Trophoblast cell (in vitro differentiated cells and primary cell): ENCODE measurements around the gene ZNF473.

ENCODE experiments used
- DNase-seq, 2 donors: peaks; one replicate each; pipeline ENCODE4 v3.0.0-alpha.2; 2016
- H2AFZ ChIP-seq: 2 replicates; pipeline ENCODE4 v1.6.1; 2013; ENCODE audit warnings: low read length, moderate library complexity, mild to moderate bottlenecking; ENCODE audit not compliant: insufficient read depth, poor library complexity
- H2AK5ac ChIP-seq: 2 replicates; pipeline ENCODE4 v1.6.1; 2013; ENCODE audit warnings: mild to moderate bottlenecking, low read length
- H2BK120ac ChIP-seq: 2 replicates; pipeline ENCODE4 v1.6.1; 2013; ENCODE audit warnings: low read length, mild to moderate bottlenecking, moderate library complexity; ENCODE audit not compliant: insufficient read depth, poor library complexity
- H2BK12ac ChIP-seq: 2 replicates; pipeline ENCODE4 v1.6.1; 2013; ENCODE audit warnings: mild to moderate bottlenecking, low read length, moderate library complexity
- H2BK5ac ChIP-seq: 2 replicates; pipeline ENCODE4 v1.6.1; 2013; ENCODE audit warnings: low read length, low read depth, moderate library complexity, mild to moderate bottlenecking; ENCODE audit not compliant: poor library complexity
- H3K14ac ChIP-seq: 2 replicates; pipeline ENCODE4 v1.6.1; 2013; ENCODE audit warnings: mild to moderate bottlenecking, low read length
- H3K18ac ChIP-seq: 2 replicates; pipeline ENCODE4 v1.6.1; 2013; ENCODE audit warnings: mild to moderate bottlenecking, low read length
- H3K23ac ChIP-seq: 2 replicates; pipeline ENCODE4 v1.6.1; 2013; ENCODE audit warnings: low read length
- H3K27ac ChIP-seq: 2 replicates; pipeline ENCODE4 v1.5.1; 2013; ENCODE audit warnings: low read depth, mild to moderate bottlenecking, inconsistent platforms, low read length, moderate library complexity
- H3K27me3 ChIP-seq: 2 replicates; pipeline ENCODE4 v1.6.1; 2013; ENCODE audit warnings: inconsistent platforms, mild to moderate bottlenecking, low read length, moderate library complexity; ENCODE audit not compliant: insufficient read depth
- H3K36me3 ChIP-seq, 2 experiments: 1 replicate in 1 of 2; 2 replicates in 1 of 2; pipeline ENCODE4 v1.6.1; 2013; ENCODE audit warnings: low read length in 2 of 2, mild to moderate bottlenecking in 2 of 2, moderate library complexity in 1 of 2; ENCODE audit not compliant: insufficient read depth in 2 of 2, control insufficient read depth in 1 of 2
- H3K4ac ChIP-seq: 2 replicates; pipeline ENCODE4 v1.6.1; 2013; ENCODE audit warnings: low read depth, mild to moderate bottlenecking, low read length, moderate library complexity
- H3K4me1 ChIP-seq, 2 experiments: 1 replicate in 1 of 2; 2 replicates in 1 of 2; pipeline ENCODE4 v1.6.1; 2013; ENCODE audit warnings: low read length in 2 of 2, mild to moderate bottlenecking in 2 of 2, moderate library complexity in 1 of 2; ENCODE audit not compliant: insufficient read depth in 2 of 2, control insufficient read depth in 1 of 2
- H3K4me2 ChIP-seq: 2 replicates; pipeline ENCODE4 v1.6.1; 2013; ENCODE audit warnings: inconsistent platforms, mild to moderate bottlenecking, low read length, moderate library complexity
- H3K4me3 ChIP-seq: 2 replicates; pipeline ENCODE4 v1.5.1; 2013; ENCODE audit warnings: mild to moderate bottlenecking, low read depth, low read length, inconsistent platforms
- H3K79me1 ChIP-seq: one replicate; pipeline ENCODE4 v1.6.1; 2013; ENCODE audit warnings: low read length
- H3K79me2 ChIP-seq: 2 replicates; pipeline ENCODE4 v1.6.1; 2013; ENCODE audit warnings: low read length, mild to moderate bottlenecking; ENCODE audit not compliant: control insufficient read depth, insufficient read depth, poor library complexity
- H3K9ac ChIP-seq: 2 replicates; pipeline ENCODE4 v1.6.1; 2013; ENCODE audit warnings: mild to moderate bottlenecking, low read length
- H3K9me3 ChIP-seq: 2 replicates; pipeline ENCODE4 v1.6.1; 2013; ENCODE audit warnings: low read depth, mild to moderate bottlenecking, control low read depth, inconsistent platforms, low read length; ENCODE audit not compliant: insufficient read depth
- H4K12ac ChIP-seq: 2 replicates; pipeline ENCODE4 v1.6.1; 2013; ENCODE audit warnings: low read depth, mild to moderate bottlenecking, low read length, moderate library complexity
- H4K8ac ChIP-seq: 2 replicates; pipeline ENCODE4 v1.6.1; 2013; ENCODE audit warnings: low read depth, mild to moderate bottlenecking, low read length, moderate library complexity
- H4K91ac ChIP-seq: one replicate; pipeline ENCODE4 v1.6.1; 2013; ENCODE audit warnings: low read depth, mild to moderate bottlenecking, low read length, moderate library complexity
- WGBS: extraction: QIAGEN DNeasy Blood & Tissue Kit; methylation state at CpG from one replicate; pipeline ENCODE4 v1.1.7; 2013; ENCODE audit warnings: missing lambda C conversion rate; ENCODE audit not compliant: insufficient read length, insufficient coverage; ENCODE audit errors: extremely low coverage; 5-methylcytosine and 5-hydroxymethylcytosine counted together

ZNF473 gene

GRCh38 chr19:50008532-50008931, 17.3 kb upstream of the ZNF473 start:
- Histone ChIP-seq H2AK5ac (no peak overlapping the region), H4K8ac (no peak overlapping the region), H3K14ac (no peak overlapping the region), H2BK120ac (no peak overlapping the region), H3K79me1 (no peaks in the 10 kb centered on the region), H3K4me1 (no peaks in the 10 kb centered on the region), H4K12ac (no peak overlapping the region), H3K4ac (no peak overlapping the region), H3K27me3 (no peaks in the 10 kb centered on the region), H3K4me2 (no peak overlapping the region), H3K18ac (no peak overlapping the region), H4K91ac (no peak overlapping the region), H3K9me3 (no peaks in the 10 kb centered on the region), H3K36me3 (peaks cover 35 to 51% of the 10 kb centered on the region in 2 experiments), H3K9ac (no peak overlapping the region), H3K4me3 (no peak overlapping the region), H3K79me2 (no peaks in the 10 kb centered on the region), H2BK5ac (no peak overlapping the region), H3K23ac (no peak overlapping the region), H2BK12ac (no peak overlapping the region), H3K27ac (no peak overlapping the region), H2AFZ (no peak overlapping the region)
- WGBS = no CpG with 5 or more reads among the region's 10 CpGs
- peak in 1 of 2 donors; percentile 4 for DNase-seq

- Histone ChIP-seq H2AK5ac (no peak overlapping the region), H3K27me3 (no peaks in the 10 kb centered on the region), H3K4ac (no peak overlapping the region), H3K4me1 (no peaks in the 10 kb centered on the region), H4K12ac (no peak overlapping the region), H3K27ac (no peak overlapping the region), H3K36me3 (peaks cover 33 to 43% of the 10 kb centered on the region in 2 experiments), H2BK5ac (no peak overlapping the region), H3K18ac (no peak overlapping the region), H3K14ac (no peak overlapping the region), H3K23ac (no peak overlapping the region), H2AFZ (no peak overlapping the region), H2BK12ac (no peak overlapping the region), H3K9me3 (no peaks in the 10 kb centered on the region), H3K9ac (no peak overlapping the region), H4K8ac (no peak overlapping the region), H4K91ac (no peak overlapping the region), H3K79me1 (no peaks in the 10 kb centered on the region), H3K79me2 (no peaks in the 10 kb centered on the region), H2BK120ac (no peak overlapping the region), H3K4me3 (no peak overlapping the region), H3K4me2 (no peak overlapping the region)
- no peak for DNase-seq
- WGBS = no CpG with 5 or more reads among the region's 1 CpG
Observed at GRCh38 chr19:50016225-50016807, 9.5 kb upstream of the ZNF473 start.

GRCh38 chr19:50020481-50020880, 5.3 kb upstream of the ZNF473 start:
- Histone ChIP-seq H3K36me3 (peaks cover 17 to 18% of the 10 kb centered on the region in 2 experiments), H3K9ac (no peak overlapping the region), H3K79me2 (peaks cover 3% of the 10 kb centered on the region), H4K91ac (no peak overlapping the region), H3K14ac (no peak overlapping the region), H3K27ac (no peak overlapping the region), H3K23ac (no peak overlapping the region), H2BK12ac (no peak overlapping the region), H2BK120ac (no peak overlapping the region), H2AFZ (no peak overlapping the region), H3K79me1 (peaks cover 3% of the 10 kb centered on the region), H2BK5ac (no peak overlapping the region), H2AK5ac (no peak overlapping the region), H3K4me2 (no peak overlapping the region), H3K4ac (no peak overlapping the region), H3K9me3 (no peaks in the 10 kb centered on the region), H3K27me3 (no peaks in the 10 kb centered on the region), H3K18ac (no peak overlapping the region), H4K8ac (no peak overlapping the region), H3K4me3 (no peak overlapping the region), H4K12ac (no peak overlapping the region), H3K4me1 (peaks cover 0 to 2% of the 10 kb centered on the region in 2 experiments)
- no peak for DNase-seq
- no CpG with 5 or more reads among the region's 6 CpGs for WGBS

GRCh38 chr19:50022823-50023222, 3.0 kb upstream of the ZNF473 start:
- Histone ChIP-seq H2BK120ac (no peak overlapping the region), H3K4ac (no peak overlapping the region), H4K12ac (no peak overlapping the region), H3K79me1 (peaks cover 6% of the 10 kb centered on the region), H3K79me2 (peaks cover 8% of the 10 kb centered on the region), H2BK5ac (no peak overlapping the region), H4K8ac (no peak overlapping the region), H2AFZ (no peak overlapping the region), H3K18ac (no peak overlapping the region), H3K4me2 (no peak overlapping the region), H3K23ac (no peak overlapping the region), H2BK12ac (no peak overlapping the region), H3K27me3 (no peaks in the 10 kb centered on the region), H2AK5ac (no peak overlapping the region), H3K14ac (no peak overlapping the region), H3K36me3 (peaks cover 7 to 9% of the 10 kb centered on the region in 2 experiments), H3K27ac (no peak overlapping the region), H3K9me3 (peaks cover 1% of the 10 kb centered on the region), H3K4me1 (peaks cover 5 to 11% of the 10 kb centered on the region in 2 experiments), H3K9ac (no peak overlapping the region), H4K91ac (no peak overlapping the region), H3K4me3 (no peak overlapping the region)
- WGBS = no CpG with 5 or more reads among the region's 7 CpGs
- DNase-seq = no peak
